Osteoblast (primary cell): ENCODE measurements around the gene SFT2D2. TPM values are rescaled to one million over a fixed set of nuclear protein-coding genes. Genes with fewer than 3 reads are reported as not detected.
"Not testable (repeated sequence)": the region's sequence is repeated elsewhere in the genome, so short reads cannot be mapped to it uniquely, and the experiment has no call there.

Experiments used
- DNase-seq: peaks from one replicate; pipeline ENCODE4 v3.0.0; 2011; ENCODE audit warnings: low spot score, mixed read lengths; ENCODE audit not compliant: insufficient read length; ENCODE audit errors: missing footprints
- H2AFZ ChIP-seq: 2 replicates; pipeline ENCODE4 v1.6.0; 2011; ENCODE audit warnings: mild to moderate bottlenecking, low read length
- H3K27ac ChIP-seq: 2 replicates; pipeline ENCODE4 v1.5.1; 2011; ENCODE audit warnings: mild to moderate bottlenecking, low read depth, low read length, moderate library complexity
- H3K27me3 ChIP-seq: 2 replicates; pipeline ENCODE4 v1.6.0; 2012; ENCODE audit warnings: mild to moderate bottlenecking, control low read depth, inconsistent platforms, low read length, moderate library complexity; ENCODE audit not compliant: insufficient read depth
- H3K36me3 ChIP-seq: 2 replicates; pipeline ENCODE4 v1.5.1; 2011; ENCODE audit warnings: mild to moderate bottlenecking, low read length, control low read depth, moderate library complexity; ENCODE audit not compliant: insufficient read depth
- H3K4me1 ChIP-seq: 2 replicates; pipeline ENCODE4 v1.5.1; 2011; ENCODE audit warnings: mild to moderate bottlenecking, low read length, control low read depth, moderate library complexity; ENCODE audit not compliant: insufficient read depth
- H3K4me2 ChIP-seq: 2 replicates; pipeline ENCODE4 v1.6.0; 2011; ENCODE audit warnings: mild to moderate bottlenecking, low read length; ENCODE audit not compliant: insufficient read depth
- H3K4me3 ChIP-seq: fragments of 200-600 bp; sonication (generic); 3 replicates; pipeline ENCODE4 v1.5.1; 2012; ENCODE audit warnings: mild to moderate bottlenecking, low read length, inconsistent platforms; ENCODE audit not compliant: insufficient read depth
- H3K79me2 ChIP-seq: 2 replicates; pipeline ENCODE4 v1.6.0; 2012; ENCODE audit warnings: mild to moderate bottlenecking, low read length, control low read depth, inconsistent platforms; ENCODE audit not compliant: insufficient read depth
- H3K9me3 ChIP-seq: 2 replicates; pipeline ENCODE4 v1.5.1; 2011; ENCODE audit warnings: low read depth, low read length, control low read depth
- H4K20me1 ChIP-seq: 2 replicates; pipeline ENCODE4 v1.6.0; 2012; ENCODE audit warnings: mild to moderate bottlenecking, low read length, control low read depth; ENCODE audit not compliant: insufficient read depth
- CTCF ChIP-seq: IDR thresholded peaks from 2 replicates; pipeline ENCODE4 v1.5.1; 2011; ENCODE audit warnings: mild to moderate bottlenecking, low read depth, low read length, moderate library complexity; ENCODE audit errors: extremely low read depth
- total RNA-seq: library from RNA; depleted of rRNA; stranded (reverse); fragments of >200 nt; gene quantifications from 2 replicates; pipeline ENCODE4 v1.2.3, GENCODE V29; 2012

The SFT2D2 gene
- total RNA-seq, 1 donor: 60.8 TPM

GRCh38 chr1:168206111-168206510 lies 19.7 kb upstream of the SFT2D2 start:
- no peak for DNase-seq
- H3K36me3 ChIP-seq: no peaks in the 10 kb centered on the region
- TF ChIP-seq CTCF: no peak
- H2AFZ ChIP-seq: no peak overlapping the region
- H4K20me1 ChIP-seq: no peaks in the 10 kb centered on the region
- H3K27me3 ChIP-seq: no peaks in the 10 kb centered on the region
- peaks cover 16% of the 10 kb centered on the region for H3K4me1 ChIP-seq
- no peak overlapping the region for H3K4me3 ChIP-seq
- no peaks in the 10 kb centered on the region for H3K9me3 ChIP-seq
- H3K4me2 ChIP-seq: no peak overlapping the region
- no peak overlapping the region for H3K27ac ChIP-seq
- H3K79me2 ChIP-seq: no peaks in the 10 kb centered on the region

GRCh38 chr1:168207673-168208072 lies 18.1 kb upstream of the SFT2D2 start:
- H2AFZ ChIP-seq, H3K27me3 ChIP-seq, H3K27ac ChIP-seq, H3K4me2 ChIP-seq, H4K20me1 ChIP-seq, H3K79me2 ChIP-seq, H3K9me3 ChIP-seq, H3K36me3 ChIP-seq, DNase-seq, H3K4me3 ChIP-seq: not testable (repeated sequence)
- peaks cover 12% of the 10 kb centered on the region for H3K4me1 ChIP-seq

- no peak for DNase-seq
- no peaks in the 10 kb centered on the region for H3K79me2 ChIP-seq
- H3K36me3 ChIP-seq: no peaks in the 10 kb centered on the region
- no peak overlapping the region for H3K27ac ChIP-seq
- no peak overlapping the region for H3K4me2 ChIP-seq
- H3K4me3 ChIP-seq: no peak overlapping the region
- no peaks in the 10 kb centered on the region for H4K20me1 ChIP-seq
- no peaks in the 10 kb centered on the region for H3K27me3 ChIP-seq
- H3K4me1 ChIP-seq: no peaks in the 10 kb centered on the region
- TF ChIP-seq CTCF: no peak
- no peak overlapping the region for H2AFZ ChIP-seq
- no peaks in the 10 kb centered on the region for H3K9me3 ChIP-seq
These were observed 15.5 kb upstream of the SFT2D2 start for GRCh38 chr1:168210312-168210711.

- TF ChIP-seq CTCF: no peak
- no peaks in the 10 kb centered on the region for H4K20me1 ChIP-seq
- no peak for DNase-seq
- no peak overlapping the region for H2AFZ ChIP-seq
- H3K4me3 ChIP-seq: no peak overlapping the region
- no peaks in the 10 kb centered on the region for H3K4me1 ChIP-seq
- H3K36me3 ChIP-seq: no peaks in the 10 kb centered on the region
- H3K79me2 ChIP-seq: no peaks in the 10 kb centered on the region
- no peaks in the 10 kb centered on the region for H3K9me3 ChIP-seq
- H3K27ac ChIP-seq: no peak overlapping the region
- no peaks in the 10 kb centered on the region for H3K27me3 ChIP-seq
- no peak overlapping the region for H3K4me2 ChIP-seq
These were observed 12.5 kb upstream of the SFT2D2 start for GRCh38 chr1:168213349-168213748.
